ENCODE results near the gene FAM228B. TPM values are rescaled to one million over a fixed set of nuclear protein-coding genes. Genes with fewer than 3 reads are reported as not detected.

FAM228B gene
- total RNA-seq, 2 donors from 2014 or later: 18.0 to 18.7 TPM

GRCh38 chr2:24204505-24204904, 81.2 kb downstream of the FAM228B start:
- no peak overlapping the region for H3K27ac Mint-ChIP-seq
- H3K4me3 Mint-ChIP-seq: no peak overlapping the region
- DNase-seq (no peak), ATAC-seq (replicated peaks in 1 of 2) (no peak)
- no peaks in the 10 kb centered on the region for H3K27me3 Mint-ChIP-seq (ENCODE audit: low read depth)
- H3K4me1 Mint-ChIP-seq (ENCODE audit: low read depth): no peaks in the 10 kb centered on the region
- H3K9me3 Mint-ChIP-seq: no peaks in the 10 kb centered on the region
- peaks cover 1 to 2% of the 10 kb centered on the region in 2 donors for H3K36me3 Mint-ChIP-seq (ENCODE audit: insufficient read depth in 2 of 2)

- Mint-ChIP-seq H3K4me1 (ENCODE audit: low read depth) (no peaks in the 10 kb centered on the region), H3K27ac (no peak overlapping the region), H3K36me3 (ENCODE audit: insufficient read depth in 2 of 2) (peaks cover 0 to 2% of the 10 kb centered on the region in 2 donors), H3K4me3 (no peak overlapping the region), H3K27me3 (ENCODE audit: low read depth) (no peaks in the 10 kb centered on the region), H3K9me3 (no peaks in the 10 kb centered on the region)
- ATAC-seq (replicated peaks in 1 of 2) (no peak), DNase-seq (no peak)
These were observed 81.9 kb downstream of the FAM228B start for GRCh38 chr2:24205131-24205530.

GRCh38 chr2:24206242-24206641, 83.0 kb downstream of the FAM228B start:
- Mint-ChIP-seq H3K27me3 (ENCODE audit: low read depth) (no peaks in the 10 kb centered on the region), H3K4me1 (ENCODE audit: low read depth) (no peaks in the 10 kb centered on the region), H3K36me3 (ENCODE audit: insufficient read depth in 2 of 2) (peaks cover 2% of the 10 kb centered on the region in 2 donors), H3K27ac (no peak overlapping the region), H3K9me3 (no peaks in the 10 kb centered on the region), H3K4me3 (no peak overlapping the region)
- ATAC-seq (replicated peaks in 1 of 2): no peak
- no peak for DNase-seq

- Mint-ChIP-seq H3K4me3 (no peak overlapping the region), H3K36me3 (ENCODE audit: insufficient read depth in 2 of 2) (peaks cover 2 to 3% of the 10 kb centered on the region in 2 donors), H3K4me1 (ENCODE audit: low read depth) (no peaks in the 10 kb centered on the region), H3K27me3 (ENCODE audit: low read depth) (no peaks in the 10 kb centered on the region), H3K27ac (no peak overlapping the region), H3K9me3 (no peaks in the 10 kb centered on the region)
- DNase-seq: no peak
- ATAC-seq (replicated peaks in 1 of 2): no peak
These were observed 83.4 kb downstream of the FAM228B start for GRCh38 chr2:24206714-24207113.

- H3K36me3 Mint-ChIP-seq (ENCODE audit: insufficient read depth in 2 of 2): peaks cover 2 to 3% of the 10 kb centered on the region in 2 donors
- no peaks in the 10 kb centered on the region for H3K9me3 Mint-ChIP-seq
These were observed 84.1 kb downstream of the FAM228B start for GRCh38 chr2:24207359-24207758.

GRCh38 chr2:24208490-24208889, 85.2 kb downstream of the FAM228B start:
- no peak for DNase-seq
- Mint-ChIP-seq H3K27me3 (ENCODE audit: low read depth) (no peaks in the 10 kb centered on the region), H3K9me3 (no peaks in the 10 kb centered on the region), H3K36me3 (ENCODE audit: insufficient read depth in 2 of 2) (peaks cover 2 to 3% of the 10 kb centered on the region in 2 donors), H3K27ac (no peak overlapping the region), H3K4me3 (no peak overlapping the region), H3K4me1 (ENCODE audit: low read depth) (no peaks in the 10 kb centered on the region)
- ATAC-seq (replicated peaks in 1 of 2): no peak

More at GRCh38 chr2:24207359-24207758, 84.1 kb downstream of the FAM228B start:
- Mint-ChIP-seq H3K4me3 (no peak overlapping the region), H3K4me1 (ENCODE audit: low read depth) (no peaks in the 10 kb centered on the region), H3K27me3 (ENCODE audit: low read depth) (no peaks in the 10 kb centered on the region), H3K27ac (no peak overlapping the region)
- ATAC-seq (replicated peaks in 1 of 2) (no peak), DNase-seq (no peak)

GRCh38 chr2:24209389-24210105, 86.3 kb downstream of the FAM228B start:
- DNase-seq: no peak
- Mint-ChIP-seq H3K27me3 (ENCODE audit: low read depth) (no peaks in the 10 kb centered on the region), H3K27ac (no peak overlapping the region), H3K4me3 (no peak overlapping the region), H3K9me3 (no peaks in the 10 kb centered on the region), H3K36me3 (ENCODE audit: insufficient read depth in 2 of 2) (peaks cover 2 to 3% of the 10 kb centered on the region in 2 donors), H3K4me1 (ENCODE audit: low read depth) (no peaks in the 10 kb centered on the region)
- no peak for ATAC-seq (replicated peaks in 1 of 2)

GRCh38 chr2:24210106-24210455, 86.8 kb downstream of the FAM228B start:
- H3K4me1 Mint-ChIP-seq (ENCODE audit: low read depth): peaks cover 1% of the 10 kb centered on the region
- H3K4me3 Mint-ChIP-seq: no peak overlapping the region
- H3K36me3 Mint-ChIP-seq (ENCODE audit: insufficient read depth in 2 of 2): peaks cover 2 to 3% of the 10 kb centered on the region in 2 donors
- H3K27me3 Mint-ChIP-seq (ENCODE audit: low read depth): no peaks in the 10 kb centered on the region
- ATAC-seq (replicated peaks in 1 of 2) (no peak), DNase-seq (no peak)
- no peaks in the 10 kb centered on the region for H3K9me3 Mint-ChIP-seq
- H3K27ac Mint-ChIP-seq: no peak overlapping the region

GRCh38 chr2:24210723-24211122, 87.5 kb downstream of the FAM228B start:
- H3K27me3 Mint-ChIP-seq (ENCODE audit: low read depth): no peaks in the 10 kb centered on the region
- DNase-seq: no peak
- no peak for ATAC-seq (replicated peaks in 1 of 2)
- H3K27ac Mint-ChIP-seq: no peak overlapping the region
- H3K4me1 Mint-ChIP-seq (ENCODE audit: low read depth): peaks cover 4% of the 10 kb centered on the region
- H3K9me3 Mint-ChIP-seq: no peaks in the 10 kb centered on the region
- peaks cover 2 to 3% of the 10 kb centered on the region in 2 donors for H3K36me3 Mint-ChIP-seq (ENCODE audit: insufficient read depth in 2 of 2)
- no peak overlapping the region for H3K4me3 Mint-ChIP-seq

- H3K36me3 Mint-ChIP-seq (ENCODE audit: insufficient read depth in 2 of 2): peaks cover 2 to 3% of the 10 kb centered on the region in 2 donors
- H3K4me1 Mint-ChIP-seq (ENCODE audit: low read depth): peaks cover 4% of the 10 kb centered on the region
- no peak overlapping the region for H3K27ac Mint-ChIP-seq
- H3K4me3 Mint-ChIP-seq: no peak overlapping the region
- DNase-seq (no peak), ATAC-seq (replicated peaks in 1 of 2) (no peak)
- H3K9me3 Mint-ChIP-seq: no peaks in the 10 kb centered on the region
- H3K27me3 Mint-ChIP-seq (ENCODE audit: low read depth): no peaks in the 10 kb centered on the region
These were observed 88.1 kb downstream of the FAM228B start for GRCh38 chr2:24211408-24211807.

GRCh38 chr2:24214880-24215279, 91.6 kb downstream of the FAM228B start:
- Mint-ChIP-seq H3K9me3 (no peaks in the 10 kb centered on the region), H3K27me3 (ENCODE audit: low read depth) (no peaks in the 10 kb centered on the region), H3K4me3 (no peak overlapping the region), H3K4me1 (ENCODE audit: low read depth) (peaks cover 4% of the 10 kb centered on the region), H3K27ac (peak overlapping the region; percentile 91), H3K36me3 (ENCODE audit: insufficient read depth in 2 of 2) (peaks cover 1 to 3% of the 10 kb centered on the region in 2 donors)
- ATAC-seq (replicated peaks in 1 of 2) (peak; percentile 50 to 97), DNase-seq (peak in 1 of 2 donors; percentile 15)

Other genes starting within 250 kb of the FAM228B start
- gene ATAD2B, start 196.3 kb upstream of the FAM228B start, total RNA-seq: 10 to 100 TPM; 26.1 to 26.6 TPM
- 10 to 100 TPM; 14.3 to 16.4 TPM for gene UBXN2A, start 183.0 kb upstream of the FAM228B start, total RNA-seq
- gene MFSD2B, start 113.4 kb upstream of the FAM228B start, total RNA-seq: under 1 TPM; 0.24 to 0.35 TPM
- 10 to 100 TPM; 14.9 to 17.7 TPM for gene WDCP, start 76.1 kb upstream of the FAM228B start, total RNA-seq
- 1 to 10 TPM; 2.2 to 4.2 TPM for gene FKBP1B, start 73.7 kb upstream of the FAM228B start, total RNA-seq
- gene SF3B6, start 47.1 kb upstream of the FAM228B start, total RNA-seq: 100 to 1,000 TPM; 110 to 115 TPM
- gene TP53I3, start 38.6 kb upstream of the FAM228B start, total RNA-seq: 1 to 10 TPM; 1.8 to 4.0 TPM
- under 1 TPM; 0.29 to 0.72 TPM for gene PFN4, start 135 bp upstream of the FAM228B start, total RNA-seq
- under 1 TPM; 0.14 to 0.60 TPM for gene FAM228A, start 51.6 kb downstream of the FAM228B start, total RNA-seq
- 10 to 100 TPM; 63.4 to 72.4 TPM for gene ITSN2, start 237.1 kb downstream of the FAM228B start, total RNA-seq

Measured in activated T-cell treated with anti-CD3 and anti-CD28 coated beads, Interleukin-2, amount 50 U/mL, for 72 hours (primary cell).